Lower leg skin (tissue), 4 donors: ENCODE measurements around the gene ERH. TPM values are rescaled to one million over a fixed set of nuclear protein-coding genes. Genes with fewer than 3 reads are reported as not detected.
A peak's percentile ranks its signal among the peaks of the same experiment; 100 is the strongest.

Experiments
- DNase-seq, 2 donors: peaks; one replicate each; pipeline ENCODE4 v3.0.0-alpha.2; 2019; ENCODE audit warnings: low spot score in 2 of 2
- H3K4me3 ChIP-seq: fragments of 200-600 bp; sonication (generic); 2 replicates; pipeline ENCODE4 v1.5.1; 2017; ENCODE audit warnings: mild to moderate bottlenecking, low read depth; ENCODE audit not compliant: poor library complexity, severe bottlenecking
- CTCF ChIP-seq, 3 donors: fragments of 450-650 bp; IDR thresholded peaks; one replicate each; pipeline ENCODE4 v1.5.1; 2016; ENCODE audit warnings: antibody characterized with exemption in 3 of 3, mild to moderate bottlenecking in 3 of 3, moderate library complexity in 2 of 3
- POLR2A ChIP-seq, 2 donors: fragments of 450-650 bp; IDR thresholded peaks; one replicate each; pipeline ENCODE4 v1.6.1; 2016 to 2017; ENCODE audit warnings: antibody characterized with exemption in 2 of 2, mild to moderate bottlenecking in 1 of 2, moderate library complexity in 1 of 2
- WGBS, 2 donors: methylation state at CpG; one replicate each; pipeline ENCODE4 v1.1.5; 2018; 5-methylcytosine and 5-hydroxymethylcytosine counted together
- intact Hi-C: fragments of 100-400 bp; cut with DNase I; formaldehyde crosslinking; loops from one replicate; pipeline ENCODE4 v1.15.0; 2023; ENCODE audit warnings: low total_unique reads
- total RNA-seq, 4 donors: library from RNA; depleted of rRNA; stranded (reverse); fragments of >200 nt; gene quantifications; one replicate each; pipeline ENCODE4 v1.1.0, GENCODE V29; 2016

Gene ERH
- total RNA-seq, 4 donors from 2014 or later: 36.3 to 61.0 (median 42.5) TPM

- DNase-seq: peak in 1 of 2 donors; percentile 76
- TF ChIP-seq CTCF (IDR thresholded peaks at IDR 0.05) (no peak), POLR2A (IDR thresholded peaks at IDR 0.05) (no peak)
- no peak overlapping the region for H3K4me3 ChIP-seq
- intact Hi-C loops: no loop called here
- 62 to 77% methylated on average over 10 to 12 of the region's 12 CpGs for WGBS, 2 donors
These were observed 39.7 kb downstream of the ERH start for GRCh38 chr14:69358233-69358963.

- H3K4me3 ChIP-seq: no peak overlapping the region
- 62 to 67% methylated on average over 7 of the region's 7 CpGs for WGBS, 2 donors
- intact Hi-C loops: no loop called here
- peak in 1 of 2 donors; percentile 66 for DNase-seq
- no peak for TF ChIP-seq CTCF (IDR thresholded peaks at IDR 0.05)
- TF ChIP-seq POLR2A (IDR thresholded peaks at IDR 0.05): no peak
These were observed 40.4 kb downstream of the ERH start for GRCh38 chr14:69357544-69358200.

GRCh38 chr14:69356903-69357543, 41.1 kb downstream of the ERH start:
- intact Hi-C loops: no loop called here
- H3K4me3 ChIP-seq: no peak overlapping the region
- TF ChIP-seq CTCF (IDR thresholded peaks at IDR 0.05): no peak
- TF ChIP-seq POLR2A (IDR thresholded peaks at IDR 0.05): no peak
- 71 to 80% methylated on average over 7 of the region's 7 CpGs for WGBS, 2 donors
- peak in 1 of 2 donors; percentile 59 for DNase-seq

GRCh38 chr14:69355607-69356281, 42.4 kb downstream of the ERH start:
- no peak for TF ChIP-seq CTCF (IDR thresholded peaks at IDR 0.05)
- no peak for TF ChIP-seq POLR2A (IDR thresholded peaks at IDR 0.05)
- 32 to 41% methylated on average over 6 of the region's 6 CpGs for WGBS, 2 donors
- H3K4me3 ChIP-seq: no peak overlapping the region
- peak; percentile 37 to 90 for DNase-seq
- intact Hi-C loops: no loop called here

- no peak for TF ChIP-seq CTCF (IDR thresholded peaks at IDR 0.05)
- no peak for TF ChIP-seq POLR2A (IDR thresholded peaks at IDR 0.05)
- H3K4me3 ChIP-seq: no peak overlapping the region
- 87 to 92% methylated on average over 6 of the region's 6 CpGs for WGBS, 2 donors
- intact Hi-C loops: no loop called here
- DNase-seq: peak in 1 of 2 donors; percentile 57
These were observed 42.9 kb downstream of the ERH start for GRCh38 chr14:69355154-69355597.
